ENCODE results near the gene TSPAN18.

GRCh38 chr11:44909557-44909956 lies 182.8 kb downstream of the TSPAN18 start:
- TF ChIP-seq CTCF (IDR thresholded peaks at IDR 0.05) (no peak), POLR2AphosphoS5 (IDR thresholded peaks at IDR 0.05; ENCODE audit: insufficient read depth in 1 of 2, low read depth in 1 of 2) (no peak)

All from vagina (tissue), 2 donors.